GM12874 (cell line): ENCODE measurements around the gene SNAPC2.
A peak's percentile ranks its signal among the peaks of the same experiment; 100 is the strongest.

ENCODE experiments used
- CTCF ChIP-seq: IDR thresholded peaks from 2 replicates; pipeline ENCODE4 v1.5.1; 2011; ENCODE audit warnings: low read depth, mild to moderate bottlenecking, control low read depth, low read length, moderate library complexity; ENCODE audit not compliant: insufficient read depth

Gene SNAPC2, protein sequence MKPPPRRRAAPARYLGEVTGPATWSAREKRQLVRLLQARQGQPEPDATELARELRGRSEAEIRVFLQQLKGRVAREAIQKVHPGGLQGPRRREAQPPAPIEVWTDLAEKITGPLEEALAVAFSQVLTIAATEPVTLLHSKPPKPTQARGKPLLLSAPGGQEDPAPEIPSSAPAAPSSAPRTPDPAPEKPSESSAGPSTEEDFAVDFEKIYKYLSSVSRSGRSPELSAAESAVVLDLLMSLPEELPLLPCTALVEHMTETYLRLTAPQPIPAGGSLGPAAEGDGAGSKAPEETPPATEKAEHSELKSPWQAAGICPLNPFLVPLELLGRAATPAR

DNA sequence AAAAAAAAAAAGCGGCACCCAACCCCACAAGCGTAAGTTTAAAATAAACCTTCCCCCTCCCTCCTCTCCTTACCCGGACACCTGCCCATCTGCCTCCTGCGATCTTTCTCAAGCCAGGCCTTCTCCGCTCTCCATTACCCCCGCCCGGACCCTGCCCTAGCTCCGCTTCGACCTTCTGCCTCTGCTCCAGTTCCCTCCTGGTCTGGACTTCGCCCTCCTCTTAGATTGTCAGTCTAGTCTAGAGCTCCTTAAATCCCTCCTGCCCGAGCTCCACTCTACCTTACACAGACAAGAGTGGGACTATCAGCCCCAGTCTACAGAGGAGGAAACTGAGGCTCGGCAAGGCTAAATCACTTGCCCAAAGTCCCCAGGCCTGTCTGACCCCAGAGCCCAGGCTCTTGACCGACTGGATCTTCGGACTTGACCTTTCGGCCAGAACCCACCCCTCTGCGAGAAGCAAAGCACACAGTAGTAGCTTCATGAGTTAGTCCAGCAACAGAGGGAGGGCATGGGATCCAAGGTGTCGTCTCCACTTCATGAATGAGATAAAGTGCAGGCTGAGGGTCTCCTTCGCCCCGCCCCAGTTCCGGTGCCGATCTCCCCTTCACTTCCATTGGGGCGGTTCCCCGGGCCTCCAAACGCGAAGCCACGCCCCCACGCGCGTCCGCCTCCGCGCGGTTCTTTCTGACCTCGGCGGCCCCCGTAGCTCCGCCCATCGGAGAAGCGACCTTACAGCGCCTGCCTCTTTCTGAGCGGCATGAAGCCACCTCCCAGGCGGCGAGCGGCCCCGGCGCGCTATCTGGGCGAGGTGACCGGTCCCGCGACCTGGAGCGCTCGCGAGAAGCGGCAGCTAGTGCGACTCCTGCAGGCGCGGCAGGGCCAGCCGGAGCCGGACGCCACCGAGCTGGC is at the start of gene SNAPC2:
Gene SNAPC2, plus strand, starts transcription at position 729 of the 909 bp plus-strand sequence. Its CDS starts 29 bp downstream, at position 758.
- TF ChIP-seq CTCF: 0 out of 2 replicates have a peak, but pooled peaks have one; percentile 2

DNA sequence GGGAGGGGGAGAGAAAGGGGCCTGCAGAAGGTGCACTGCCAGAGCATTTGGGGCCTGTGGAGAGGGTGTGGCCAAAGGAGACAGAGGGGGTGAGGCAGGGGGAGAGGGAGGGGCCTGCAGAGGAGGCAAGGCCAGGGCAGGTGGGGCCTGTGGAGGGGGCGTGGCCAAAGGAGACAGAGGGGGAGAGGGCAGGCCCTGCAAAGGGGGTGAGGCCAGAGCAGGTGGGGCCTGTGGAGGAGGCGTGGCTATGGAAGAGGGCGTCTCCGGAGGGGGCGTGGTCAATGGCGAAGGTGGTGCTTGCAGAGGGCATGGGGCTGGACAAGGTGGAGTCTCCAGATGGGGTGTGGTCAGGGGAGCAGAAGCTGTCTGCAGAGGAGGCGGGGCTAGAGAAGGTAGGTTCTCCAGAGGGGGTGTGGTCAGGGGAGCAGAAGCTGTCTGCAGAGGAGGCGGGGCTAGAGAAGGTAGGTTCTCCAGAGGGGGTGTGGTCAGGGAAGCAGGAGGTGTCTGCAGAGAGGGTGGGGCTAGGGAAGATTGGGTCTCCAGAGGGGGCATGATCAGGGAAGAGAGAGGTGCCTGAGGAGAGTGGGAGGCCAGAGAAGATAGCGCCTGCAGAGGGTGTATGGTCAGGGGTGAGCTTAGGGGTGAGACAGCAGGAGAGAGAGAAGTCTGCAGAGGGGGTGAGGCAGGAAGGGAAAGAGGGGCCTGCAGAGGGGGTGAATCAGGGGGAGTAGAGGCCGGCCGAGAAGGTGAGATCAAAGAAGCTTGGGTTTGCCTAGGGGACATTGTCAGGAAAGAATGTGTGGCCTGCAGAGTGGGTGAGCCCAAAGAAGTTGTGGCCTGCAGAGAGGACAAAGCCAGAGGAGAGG is 49.3 kb upstream of the SNAPC2 start:
- TF ChIP-seq CTCF: no peak

- no peak for TF ChIP-seq CTCF
Measured at GRCh38 chr19:7871437-7872305, 48.5 kb upstream of the SNAPC2 start.

GRCh38 chr19:7872306-7873204 is 47.6 kb upstream of the SNAPC2 start:
- TF ChIP-seq CTCF: no peak

DNA sequence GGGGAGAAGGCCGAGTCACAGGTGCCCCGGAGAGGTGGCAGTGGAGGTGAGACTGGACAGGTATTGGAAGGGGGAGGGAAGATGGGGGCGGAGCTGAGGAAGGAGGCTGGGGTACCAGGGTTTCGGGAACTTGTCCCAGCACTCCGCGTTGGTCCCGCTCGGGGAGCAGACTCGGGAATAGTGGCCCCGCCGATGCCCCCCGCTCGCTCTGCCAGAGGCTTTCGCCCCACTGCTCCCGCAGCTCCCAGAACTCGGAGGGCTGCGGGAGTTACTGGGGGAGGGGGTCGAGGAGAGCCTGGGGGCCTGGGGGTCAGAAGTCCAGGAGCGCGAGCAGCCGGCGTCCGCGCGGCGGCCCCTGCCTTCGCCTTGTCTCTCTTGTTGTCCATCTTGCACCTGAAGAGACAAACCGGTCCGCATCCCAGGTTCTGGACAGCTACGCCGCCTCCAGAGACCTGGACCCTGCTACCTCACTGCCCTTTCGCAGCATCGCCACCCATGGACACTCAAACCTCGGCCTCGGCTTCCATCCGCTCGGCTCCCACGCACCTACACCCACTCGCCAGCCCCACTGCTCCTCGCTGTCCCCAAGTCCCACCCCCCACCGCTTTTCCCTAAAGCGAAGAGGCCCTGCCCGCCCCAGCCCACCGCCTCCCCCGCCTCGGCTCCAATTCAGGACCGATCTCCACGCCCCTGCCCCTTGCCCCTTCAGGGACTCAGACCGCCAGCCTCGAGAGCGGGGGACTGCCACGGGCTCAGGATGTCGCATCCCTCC is 46.6 kb upstream of the SNAPC2 start:
- no peak for TF ChIP-seq CTCF
